Cortex of kidney (tissue), 1 donor: ENCODE results near the gene CLSTN1.
"Not testable (repeated sequence)": the region's sequence is repeated elsewhere in the genome, so short reads cannot be mapped to it uniquely, and the experiment has no call there.

Experiments used
- DNase-seq: peaks from one replicate; lab custom pipeline; 2025; lab: John Stamatoyannopoulos, UW

CLSTN1 gene

DNA sequence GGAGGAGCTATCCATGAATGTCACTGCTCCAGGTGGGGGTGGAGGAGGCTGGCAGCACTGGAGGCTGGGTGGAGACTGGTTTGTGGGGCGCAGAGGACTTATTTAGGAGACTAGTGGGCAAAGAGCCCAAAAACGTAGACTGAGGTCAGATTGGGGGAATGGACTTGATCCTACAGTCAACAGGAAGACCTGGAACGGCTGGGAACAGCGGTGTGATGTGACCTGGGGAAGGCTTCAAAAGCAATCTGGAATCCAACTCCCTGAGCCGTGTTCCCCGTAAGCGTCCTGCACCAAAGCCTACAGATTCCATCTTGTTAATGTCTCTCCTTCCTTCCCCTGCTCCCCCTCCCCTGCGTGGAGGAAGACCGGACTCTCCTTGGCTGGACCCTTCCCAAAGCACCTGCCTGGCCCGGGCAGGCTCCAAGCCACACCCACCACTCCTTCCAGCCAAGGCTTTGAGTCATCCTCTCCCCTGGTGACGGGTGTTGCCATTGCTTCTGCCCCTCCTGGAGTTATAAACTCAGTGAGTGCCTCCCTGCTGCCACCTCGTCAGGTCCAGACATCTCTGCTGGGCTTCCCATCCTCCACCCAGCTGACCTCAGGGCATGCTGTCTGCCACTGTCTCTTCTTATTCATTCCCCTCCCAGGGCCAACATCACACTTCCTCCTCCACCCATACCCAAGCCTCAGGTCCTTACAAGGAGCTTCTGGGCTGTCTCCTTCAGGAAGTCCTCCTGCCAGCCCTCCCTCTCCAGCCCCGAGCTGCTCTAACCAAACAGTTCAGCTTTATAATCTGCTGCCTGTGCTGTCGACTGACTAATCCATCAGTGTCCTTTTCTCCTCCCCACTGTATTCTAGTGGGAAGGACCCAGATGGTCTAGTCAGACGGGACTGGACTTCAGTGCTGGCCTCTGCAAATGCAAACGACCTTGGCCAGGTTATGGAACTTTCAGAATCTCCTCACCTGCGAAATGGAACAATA lies 1.6 kb upstream of the CLSTN1 start:
- no peak for DNase-seq

DNA sequence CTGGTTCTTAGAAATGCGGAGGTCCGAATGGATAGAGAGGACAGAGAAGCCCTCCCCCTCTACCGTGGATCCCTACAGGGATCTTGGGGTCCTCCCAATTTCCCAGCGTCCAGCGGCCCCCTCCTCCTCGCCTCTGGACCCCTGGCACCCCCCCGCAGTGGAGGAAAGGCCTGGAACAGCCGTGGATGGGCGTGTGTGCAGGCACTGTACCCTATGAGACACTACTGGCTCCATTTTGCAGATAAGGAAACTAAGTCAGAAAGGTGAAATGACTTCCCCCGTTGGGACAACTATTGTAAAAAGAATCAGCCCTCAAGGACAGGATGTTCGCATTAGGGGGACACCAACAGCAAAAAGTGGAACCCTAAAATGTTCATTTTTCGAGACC lies 931 bp upstream of the CLSTN1 start:
- no peak for DNase-seq

DNA sequence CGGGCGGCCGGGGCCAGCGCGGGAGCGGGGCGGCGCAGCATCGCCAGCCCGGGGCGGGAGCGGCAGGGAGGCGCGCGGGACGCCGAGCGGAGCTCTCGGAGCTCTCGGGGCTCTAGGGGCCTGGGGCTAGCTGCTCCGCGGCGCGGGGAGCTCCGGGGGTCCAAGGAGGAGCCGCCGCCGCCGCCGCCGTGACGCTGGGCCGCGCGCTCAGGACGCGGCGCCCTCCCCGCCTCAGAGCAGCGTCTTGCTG lies 147 bp downstream of the CLSTN1 start:
- no peak for DNase-seq

DNA sequence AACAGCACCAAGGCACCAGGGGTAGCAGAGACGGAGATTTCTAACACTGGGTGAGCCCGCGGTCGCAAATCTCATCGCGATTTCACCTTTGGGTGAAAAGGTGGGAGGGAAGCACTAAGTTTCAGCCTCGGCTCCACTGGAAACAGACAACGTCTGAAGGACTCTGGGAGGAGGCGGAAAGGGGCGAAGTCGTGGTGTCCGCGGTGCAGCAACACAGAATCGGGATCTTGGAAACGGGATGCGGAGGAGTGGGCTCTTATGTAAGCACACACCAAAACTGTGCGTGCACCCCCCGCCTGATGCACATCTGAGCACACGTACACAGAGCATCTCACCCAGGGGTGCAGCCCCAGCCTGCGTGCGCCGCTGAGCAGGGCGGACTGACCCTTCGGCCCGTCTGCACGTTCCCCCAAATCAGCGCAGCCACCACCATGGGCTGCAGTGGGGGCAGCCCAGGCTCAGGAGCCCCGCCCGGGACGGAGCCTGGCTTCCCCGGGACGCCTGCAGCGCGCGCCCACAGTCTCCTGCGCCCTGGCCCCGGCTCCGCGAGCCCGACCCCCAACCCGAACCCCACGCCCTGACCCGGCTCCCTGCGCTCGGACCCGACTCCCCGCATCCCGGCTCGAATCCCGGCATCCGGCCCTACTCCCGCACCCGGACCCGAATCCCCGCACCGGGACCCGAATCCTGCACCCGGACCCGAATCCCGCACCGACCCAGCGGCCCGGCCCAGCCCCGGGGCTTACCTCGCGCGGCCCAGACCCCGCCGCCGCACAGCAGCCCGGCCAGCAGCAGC lies 670 bp downstream of the CLSTN1 start:
- no peak for DNase-seq

DNA sequence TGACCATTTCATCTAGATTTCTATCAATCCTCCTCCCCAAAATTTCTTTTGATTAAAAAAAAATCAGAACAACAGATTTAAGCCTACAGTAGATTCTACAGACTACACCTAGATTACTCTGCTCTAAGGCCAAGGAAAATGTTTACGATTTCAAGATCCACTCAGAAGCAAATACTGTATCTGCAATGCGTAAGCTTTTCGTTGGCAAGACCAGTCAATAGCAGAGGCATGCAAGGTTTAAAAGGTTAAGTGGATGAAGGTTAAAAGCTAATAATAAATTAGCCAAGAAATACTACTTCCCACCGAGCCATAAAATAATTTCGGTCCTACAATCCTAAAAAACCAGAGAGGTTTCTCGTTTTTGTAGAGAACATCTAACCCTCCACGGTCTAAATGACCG lies 1.3 kb downstream of the CLSTN1 start:
- DNase-seq = no peak

DNA sequence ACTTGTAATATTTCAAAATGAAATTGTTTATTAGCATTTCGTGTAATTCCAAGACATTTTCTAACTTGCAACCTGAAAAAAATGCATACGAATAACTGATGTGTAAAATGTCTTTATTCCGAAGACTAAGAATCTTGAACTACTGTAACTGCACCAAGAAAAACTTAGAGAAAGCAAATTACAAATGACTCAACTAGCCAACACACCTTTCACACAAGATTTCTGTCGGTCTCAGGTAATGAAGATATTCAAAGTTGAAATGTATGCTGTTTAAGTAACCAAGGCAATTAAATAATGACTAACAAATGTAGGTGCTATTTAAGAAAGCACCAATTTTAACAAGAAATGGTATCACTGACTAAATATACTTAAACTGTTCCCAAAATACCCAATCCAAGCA lies 2.1 kb downstream of the CLSTN1 start:
- no peak for DNase-seq

DNA sequence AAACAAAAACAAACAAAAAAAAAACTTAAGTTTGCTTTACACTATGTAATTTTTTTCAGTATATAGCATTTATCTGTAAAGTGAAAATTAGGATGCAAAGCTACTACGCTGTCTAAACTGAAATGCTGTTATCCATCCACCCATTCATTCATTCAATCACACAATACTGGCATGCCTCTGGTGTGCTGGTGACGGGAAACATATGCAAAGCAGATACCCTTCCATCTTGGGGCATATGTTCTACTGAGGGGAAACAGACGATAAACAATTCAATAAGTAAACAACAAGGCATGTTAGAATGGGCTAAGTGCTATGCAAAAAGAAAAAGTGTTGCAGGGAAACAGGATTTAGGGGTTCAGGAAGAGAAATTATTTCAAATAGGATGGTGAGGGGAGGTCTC lies 3.2 kb downstream of the CLSTN1 start:
- no peak for DNase-seq

DNA sequence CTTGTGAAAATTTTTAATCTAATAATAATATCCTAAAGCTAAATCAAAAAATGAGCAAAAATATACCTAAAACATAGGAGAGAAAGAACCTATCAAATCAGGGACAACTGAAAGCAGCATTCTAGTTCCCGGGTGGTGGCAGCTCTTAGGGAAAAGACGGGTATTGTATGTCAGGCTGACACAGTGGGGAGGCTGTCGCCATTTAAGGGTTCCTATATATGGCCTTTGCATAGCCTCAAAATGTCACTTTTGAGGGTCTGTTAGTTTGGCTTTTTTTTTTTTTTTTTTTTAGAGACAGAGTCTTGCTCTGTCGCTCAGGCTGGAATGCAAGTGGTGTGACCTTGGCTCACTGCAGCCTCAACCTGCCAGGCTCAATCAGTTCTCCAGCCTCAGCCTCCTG lies 6.0 kb downstream of the CLSTN1 start:
- DNase-seq = no peak

DNA sequence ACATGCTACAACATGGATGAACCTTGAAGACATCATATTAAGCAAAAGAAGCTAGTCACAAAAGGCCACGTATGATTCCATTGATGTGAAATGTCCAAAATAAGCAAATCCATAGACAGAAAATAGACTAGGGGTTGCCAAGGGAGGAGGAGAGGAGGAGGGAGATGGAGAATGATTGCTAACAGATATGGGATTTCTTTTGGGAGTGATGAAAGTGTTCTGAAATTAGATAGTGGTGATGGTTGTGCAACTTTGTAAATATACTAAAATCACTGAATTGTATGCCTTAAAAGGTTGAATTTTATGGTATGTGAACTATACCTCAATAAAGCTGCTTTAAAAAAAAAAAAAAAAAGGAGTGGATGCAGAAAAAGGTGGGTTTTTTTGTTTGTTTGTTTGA lies 7.6 kb downstream of the CLSTN1 start:
- DNase-seq = no peak

DNA sequence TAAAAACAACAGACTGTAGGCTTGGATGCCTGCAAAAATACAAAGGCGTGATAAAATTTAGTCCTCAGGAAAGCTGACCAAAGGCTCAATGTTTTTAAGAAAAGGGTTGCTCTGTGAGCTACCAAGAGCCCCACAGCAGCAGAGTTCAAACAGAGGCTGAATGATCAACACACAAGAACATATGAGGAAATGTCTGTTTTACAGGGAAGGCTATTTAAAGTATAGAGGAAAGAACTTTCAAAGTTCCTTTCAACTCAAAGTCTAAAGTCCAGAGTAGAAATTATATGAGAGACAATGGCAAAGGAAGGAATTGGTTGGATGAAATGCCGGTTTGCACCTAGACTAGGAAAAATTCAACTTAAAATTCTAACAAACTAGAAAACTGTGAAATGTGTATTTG lies 8.6 kb downstream of the CLSTN1 start:
- DNase-seq = no peak

DNA sequence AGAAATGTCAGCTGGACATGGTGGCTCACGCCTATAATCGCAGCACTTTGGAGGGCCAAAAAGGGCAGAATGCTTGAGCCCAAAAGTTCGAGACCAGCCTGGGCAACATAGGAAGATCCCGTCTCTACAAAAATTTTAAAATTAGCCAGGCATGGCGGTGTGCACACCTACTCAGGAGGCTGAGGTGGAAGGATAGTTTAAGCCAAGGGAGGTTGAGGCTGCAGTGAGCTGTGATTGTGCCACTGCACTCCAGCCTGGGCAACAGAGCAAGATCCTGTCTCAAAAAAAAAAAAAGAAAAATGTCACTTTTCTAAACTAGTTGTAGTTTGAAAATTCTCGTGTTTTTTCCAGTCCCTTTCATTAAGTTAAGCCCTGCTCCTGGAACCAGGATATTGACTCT lies 9.1 kb downstream of the CLSTN1 start:
- DNase-seq = no peak

DNA sequence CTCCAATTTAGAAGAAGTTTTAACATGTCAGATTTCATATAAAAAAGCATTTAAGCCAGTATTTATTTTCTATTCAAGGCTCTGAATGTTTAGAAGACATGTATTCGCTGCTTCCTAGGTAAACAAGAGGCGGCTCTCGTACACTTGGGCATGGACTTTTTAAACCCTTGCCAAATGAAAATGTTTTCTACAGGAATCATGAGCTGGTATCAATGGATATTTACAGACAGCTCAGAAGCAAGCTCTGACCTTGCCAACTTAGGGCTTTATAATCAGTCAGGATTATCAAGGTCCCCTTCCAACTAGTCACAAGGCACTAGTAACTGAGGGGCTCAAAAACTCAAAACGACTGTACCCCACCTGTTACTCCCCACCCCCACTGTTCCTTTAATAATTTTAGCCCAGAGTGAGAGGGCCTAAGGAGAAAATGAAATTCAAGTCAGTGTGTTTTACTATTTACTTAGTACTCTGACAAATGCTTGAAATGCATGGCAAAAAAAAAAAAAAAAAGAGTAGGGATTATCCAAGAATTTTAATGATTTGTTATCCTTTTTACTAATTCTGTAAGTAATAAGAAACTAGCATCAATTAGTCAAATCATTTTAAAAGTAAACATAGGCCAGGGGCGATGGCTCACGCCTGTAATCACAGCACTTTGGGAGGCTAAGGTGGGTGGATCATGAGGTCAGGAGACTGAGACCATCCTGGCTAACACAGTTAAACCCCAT lies 12.4 kb downstream of the CLSTN1 start:
- no peak for DNase-seq

DNA sequence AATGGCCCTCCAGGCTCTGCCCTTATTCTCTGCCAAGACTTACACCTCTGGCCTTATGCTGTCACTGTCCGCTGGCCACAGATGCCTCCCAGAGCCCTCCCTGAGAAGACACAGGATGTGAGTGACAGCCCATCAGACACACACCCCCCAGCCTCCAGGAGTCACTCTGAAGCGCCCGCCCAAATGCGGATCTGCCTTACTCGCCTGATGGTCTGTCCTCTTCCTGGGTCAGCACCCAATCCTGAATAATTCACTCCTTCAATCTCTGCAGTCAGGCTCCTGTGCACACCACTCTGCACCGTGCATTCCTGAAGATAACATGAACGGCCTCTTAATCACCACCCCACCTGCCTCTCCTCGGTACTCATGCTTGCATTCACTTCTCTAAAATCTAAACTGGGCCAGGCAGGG lies 14.7 kb downstream of the CLSTN1 start:
- DNase-seq = no peak

DNA sequence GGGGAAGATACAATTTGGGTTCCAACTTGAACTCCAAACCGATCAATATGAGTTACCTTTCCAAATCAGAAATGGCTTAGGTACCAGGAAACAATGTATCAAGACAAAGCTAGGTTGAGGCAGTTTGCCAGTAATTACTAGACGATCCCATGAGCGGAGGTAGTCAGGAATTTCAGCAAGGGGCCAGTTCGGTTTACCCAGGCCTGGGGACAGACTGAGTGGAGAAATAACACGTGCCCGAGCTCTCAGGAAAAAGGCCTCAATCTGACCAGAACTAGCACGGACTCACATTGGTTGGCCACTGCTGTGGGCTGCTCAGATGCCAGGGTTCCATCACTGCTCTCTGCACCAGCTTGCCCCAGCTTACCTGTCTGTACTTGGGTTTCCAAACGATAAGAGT lies 15.3 kb downstream of the CLSTN1 start:
- no peak for DNase-seq

DNA sequence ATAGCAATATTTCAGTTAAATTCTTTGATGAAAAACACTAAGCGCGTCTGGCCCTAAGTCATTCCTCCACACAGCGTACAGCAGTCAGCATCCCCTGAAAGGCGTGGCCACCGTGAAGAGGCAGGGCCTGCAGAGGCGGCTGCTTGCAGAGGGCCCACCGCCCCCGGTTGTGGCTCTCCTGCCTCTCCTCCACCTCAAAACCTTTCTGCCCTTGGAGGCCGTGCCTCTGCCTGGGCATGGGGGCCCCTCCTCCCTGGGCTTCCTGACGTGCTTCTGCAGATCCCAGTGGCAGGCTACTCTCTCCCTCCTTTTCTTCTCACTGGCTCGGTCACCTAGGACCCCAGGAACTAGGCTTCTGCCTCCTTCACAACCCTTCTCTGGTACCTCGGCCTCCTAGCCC lies 16.2 kb downstream of the CLSTN1 start:
- DNase-seq = no peak

DNA sequence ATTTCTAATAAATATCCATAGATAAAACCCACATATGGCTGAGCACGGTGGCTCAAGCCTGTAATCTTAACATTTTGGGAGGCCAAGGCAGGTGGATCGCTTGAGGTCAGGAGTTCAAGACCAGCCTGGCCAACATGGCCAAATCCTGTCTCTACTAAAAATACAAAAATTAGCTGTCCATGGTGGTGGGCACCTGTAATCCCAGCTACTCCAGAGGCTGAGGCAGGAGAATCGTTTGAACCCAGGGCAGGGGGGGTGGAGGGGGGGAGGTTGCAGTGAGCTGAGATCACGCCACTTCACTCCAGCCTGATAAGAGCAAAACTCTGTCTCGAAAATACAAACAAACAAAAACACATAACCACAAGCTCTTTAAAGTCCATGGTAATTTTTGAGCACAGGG lies 17.8 kb downstream of the CLSTN1 start:
- DNase-seq = not testable (repeated sequence)

DNA sequence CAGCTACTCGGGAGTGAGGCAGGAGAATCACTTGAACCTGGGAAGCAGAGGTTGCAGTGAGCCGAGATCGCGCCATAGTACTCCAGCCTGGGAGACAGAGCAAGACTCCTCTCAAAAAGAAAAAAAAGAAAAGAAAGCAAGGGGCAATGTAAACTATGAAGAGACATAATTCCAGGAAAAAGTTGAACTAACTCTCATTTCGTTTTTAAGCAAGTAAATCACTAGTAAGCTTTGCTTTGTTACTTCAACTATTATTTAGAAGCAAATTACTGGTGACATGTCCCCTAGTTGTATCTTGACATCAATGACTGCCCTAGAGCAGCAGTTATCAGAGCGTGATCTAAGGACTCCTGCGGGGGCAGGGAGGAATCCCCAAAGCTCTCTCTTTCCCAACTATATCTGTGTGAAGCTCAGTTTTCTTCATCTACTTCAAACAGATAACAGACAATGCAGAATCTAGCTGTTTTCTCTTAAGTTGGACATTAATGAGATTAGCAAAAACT lies 18.7 kb downstream of the CLSTN1 start:
- no peak for DNase-seq

DNA sequence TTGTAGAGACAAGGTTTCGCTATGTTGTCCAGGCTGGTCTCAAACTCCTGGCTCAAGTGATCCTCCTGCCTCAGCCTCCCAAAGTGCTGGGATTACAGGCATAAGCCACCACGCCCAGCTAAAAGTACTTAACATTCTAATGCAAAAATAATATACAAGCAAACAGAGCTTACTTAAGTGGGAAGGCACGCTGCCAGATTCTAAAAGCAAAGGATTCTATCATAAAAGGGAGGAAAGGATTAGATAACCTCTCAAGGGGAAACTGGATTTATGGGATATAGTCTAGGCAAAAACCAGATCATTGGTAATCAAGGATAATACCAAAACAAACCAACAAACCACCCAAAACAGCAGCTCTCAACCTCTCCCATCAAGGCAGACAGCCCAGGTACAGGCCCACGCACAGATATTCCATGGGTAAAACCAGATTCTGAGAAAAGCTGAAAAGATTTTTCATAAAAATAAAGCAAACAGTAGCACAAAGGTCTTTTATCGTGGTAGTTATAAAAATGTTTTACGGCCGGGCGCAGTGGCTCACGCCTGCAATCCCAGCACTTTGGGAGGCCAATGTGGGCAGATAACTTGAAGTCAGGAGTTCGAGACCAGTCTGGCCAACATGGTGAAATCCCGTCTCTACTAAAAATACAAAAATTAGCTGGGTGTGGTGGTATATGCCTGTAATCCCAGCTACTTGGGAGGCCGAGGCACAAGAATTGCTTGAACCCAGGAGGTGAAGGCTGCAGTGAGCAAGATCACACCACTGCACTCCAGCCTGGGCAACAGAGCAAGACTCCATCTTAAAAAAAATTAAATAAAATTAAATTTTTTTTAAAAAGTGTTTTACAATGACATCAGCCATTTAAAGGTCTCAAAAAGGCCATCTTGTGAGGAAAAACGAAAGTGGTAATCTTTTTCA lies 20.5 kb downstream of the CLSTN1 start:
- not testable (repeated sequence) for DNase-seq

DNA sequence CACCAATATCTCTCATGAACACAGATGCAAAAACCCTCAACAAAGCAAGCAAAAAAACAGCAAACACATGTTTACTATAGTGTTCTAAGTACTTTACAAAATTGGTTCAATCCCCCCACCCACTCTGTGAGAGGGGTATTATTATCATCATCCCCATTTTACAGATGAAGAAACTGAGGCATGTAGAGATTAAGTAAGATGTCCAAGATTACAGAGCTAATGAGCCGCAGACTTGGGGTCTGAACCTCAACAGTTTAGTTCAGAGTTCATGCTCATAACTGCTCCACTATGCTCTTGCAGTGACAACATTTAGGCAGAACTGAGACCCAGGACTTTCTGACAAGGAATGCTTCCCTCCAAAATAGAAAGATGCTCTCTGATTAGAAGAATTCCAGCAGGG lies 21.9 kb downstream of the CLSTN1 start:
- no peak for DNase-seq

DNA sequence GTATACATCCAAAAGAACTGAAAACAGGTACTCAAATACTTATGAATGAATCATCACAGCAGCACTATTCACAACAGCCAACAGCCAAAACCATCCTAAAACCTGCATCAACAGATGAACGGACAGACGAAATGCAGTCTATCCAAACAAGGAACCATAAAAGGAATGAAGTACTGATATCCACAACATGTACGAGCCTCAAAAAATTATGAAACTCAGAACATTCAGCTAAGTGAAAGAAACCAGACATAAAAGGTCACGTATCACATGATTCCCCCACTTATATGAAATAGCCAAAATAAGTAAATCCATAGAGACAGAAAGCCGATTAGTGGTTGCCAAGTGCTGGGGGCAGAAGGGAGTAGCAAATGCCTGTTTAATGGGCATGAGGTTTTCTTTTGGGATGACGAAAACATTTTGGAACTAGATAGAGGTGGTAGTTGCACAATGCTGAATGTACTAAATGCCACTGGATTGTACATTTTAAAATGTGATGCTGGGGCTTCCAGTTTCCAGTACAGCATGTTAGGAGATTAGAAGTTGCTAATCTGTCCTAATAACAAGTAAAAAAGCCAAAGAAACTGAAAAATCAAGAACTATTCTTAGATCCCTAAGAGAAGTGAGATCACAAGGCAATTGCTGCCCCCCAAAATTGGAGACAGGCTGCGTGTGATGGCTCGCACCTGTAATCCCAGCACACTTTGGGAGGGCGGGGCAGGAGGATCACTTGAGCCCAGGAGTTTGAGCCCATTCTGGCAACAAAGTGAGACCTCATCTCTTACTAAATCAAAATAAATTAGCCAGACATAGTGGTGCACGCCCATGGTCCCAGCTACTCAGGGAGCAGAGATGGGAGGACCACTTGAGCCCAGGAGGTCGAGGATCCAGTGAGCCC lies 25.3 kb downstream of the CLSTN1 start:
- no peak for DNase-seq

DNA sequence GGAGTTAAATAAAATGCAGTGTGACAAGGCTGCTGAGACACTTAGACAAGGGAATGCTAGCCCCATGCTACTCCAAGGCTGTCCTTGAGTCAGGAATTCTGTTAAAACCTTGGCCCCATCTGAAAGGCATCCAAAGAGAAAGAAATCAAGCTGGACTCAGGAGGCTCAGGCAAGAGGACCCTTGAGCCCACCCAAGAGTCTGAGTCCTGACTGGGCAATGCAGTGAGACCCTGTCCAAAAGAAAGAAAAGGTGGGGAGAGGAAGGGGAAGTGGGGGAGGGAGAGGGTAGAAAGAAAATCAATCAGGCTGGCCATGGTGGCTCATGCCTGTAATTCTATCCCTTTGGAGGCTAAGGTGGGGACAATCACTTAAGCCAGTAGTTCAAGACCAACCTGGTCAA lies 26.7 kb downstream of the CLSTN1 start:
- no peak for DNase-seq
